HG03521 (cell line): Measurements from ENCODE around the gene CTNNA2.
"Not testable (repeated sequence)": the region's sequence is repeated elsewhere in the genome, so short reads cannot be mapped to it uniquely, and the experiment has no call there.

Experiments used
- ATAC-seq: cut with Tn5 transposase; IDR thresholded peaks from one replicate; pipeline ENCODE4 v1.9.1; 2021; ENCODE audit warnings: mild to moderate bottlenecking, moderate library complexity; ENCODE audit not compliant: unreplicated experiment

Gene CTNNA2

GRCh38 chr2:80070587-80070986, 557.7 kb downstream of the CTNNA2 start:
- ATAC-seq: no peak

- ATAC-seq: no peak
Observed at GRCh38 chr2:80071941-80072340, 559.1 kb downstream of the CTNNA2 start.

DNA sequence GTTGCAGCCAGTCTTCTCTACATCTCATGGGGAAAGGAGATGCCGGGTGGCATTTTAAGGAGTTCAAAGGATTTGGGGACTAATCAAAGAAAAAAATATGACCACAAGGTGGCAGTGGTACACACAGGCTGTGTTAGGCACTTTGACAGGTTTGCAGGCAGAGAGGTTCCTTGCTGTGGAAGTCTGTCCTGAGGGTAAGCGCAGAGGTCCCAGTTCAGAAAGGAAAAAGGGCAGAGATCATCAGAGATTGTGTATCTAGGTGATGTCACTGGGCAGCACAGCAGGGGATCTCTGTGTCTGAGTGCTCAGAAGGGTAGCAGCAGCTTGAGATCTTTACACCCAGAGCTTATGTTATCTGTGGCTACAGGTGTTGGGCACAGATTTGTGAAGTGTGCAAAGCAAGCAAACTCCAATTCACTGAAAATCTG, 560.3 kb downstream of the CTNNA2 start:
- ATAC-seq: no peak

DNA sequence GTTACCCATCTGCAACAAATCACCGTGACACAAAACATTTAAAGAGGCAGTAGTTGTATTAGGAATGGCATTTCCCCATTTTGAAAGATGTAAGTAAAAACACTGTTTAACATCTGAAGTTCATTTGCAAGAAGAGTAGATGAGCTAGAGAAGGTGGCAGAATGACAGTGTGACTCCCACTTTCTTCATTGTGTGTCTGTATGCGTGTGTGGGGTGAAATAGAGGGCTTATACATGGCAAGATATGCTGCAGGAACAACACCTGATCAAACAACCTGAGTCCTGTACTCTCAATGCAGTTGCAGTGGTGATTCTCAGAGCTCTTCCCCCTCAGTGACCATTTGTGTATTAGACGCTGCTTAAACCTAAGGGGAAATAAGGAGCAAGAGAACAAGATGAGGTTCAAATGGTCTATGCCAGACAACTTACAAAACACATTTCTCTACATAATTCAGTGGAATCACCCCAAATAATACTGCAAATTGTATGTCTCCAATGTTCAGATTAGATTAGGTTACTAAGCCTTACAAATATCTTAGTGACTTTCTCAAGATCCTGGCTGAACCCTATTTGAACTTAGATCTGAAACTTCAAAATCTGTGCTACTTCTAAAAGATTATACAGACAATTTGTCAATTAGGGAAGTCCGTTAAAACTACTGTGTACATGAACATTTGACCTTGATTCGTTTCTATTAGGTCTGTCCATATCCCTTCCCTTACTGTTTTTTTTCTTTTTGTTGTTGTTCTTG, 561.6 kb downstream of the CTNNA2 start:
- no peak for ATAC-seq

- no peak for ATAC-seq
Observed at GRCh38 chr2:80075719-80076118, 562.9 kb downstream of the CTNNA2 start.

- no peak for ATAC-seq
Observed at GRCh38 chr2:80078290-80079036, 565.6 kb downstream of the CTNNA2 start.

DNA sequence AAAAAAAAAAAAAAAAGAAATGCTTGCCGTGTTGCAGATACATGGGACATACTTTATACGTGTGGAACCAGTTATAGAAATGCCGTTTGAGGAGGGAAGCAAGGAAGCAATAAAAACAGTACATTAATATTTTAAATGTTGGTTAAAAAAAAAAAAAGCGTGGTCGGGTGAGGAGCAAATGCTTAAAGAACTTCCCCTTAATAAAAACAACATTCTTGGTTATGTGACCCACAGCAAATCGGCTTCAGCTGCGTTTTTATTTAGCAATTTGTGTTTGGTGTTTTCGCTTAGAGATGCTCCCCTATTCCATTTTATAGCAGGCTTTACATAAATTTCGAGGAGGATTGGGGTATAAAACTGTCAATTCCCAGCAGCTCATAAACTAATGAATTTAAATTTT, 568.1 kb downstream of the CTNNA2 start:
- no peak for ATAC-seq

DNA sequence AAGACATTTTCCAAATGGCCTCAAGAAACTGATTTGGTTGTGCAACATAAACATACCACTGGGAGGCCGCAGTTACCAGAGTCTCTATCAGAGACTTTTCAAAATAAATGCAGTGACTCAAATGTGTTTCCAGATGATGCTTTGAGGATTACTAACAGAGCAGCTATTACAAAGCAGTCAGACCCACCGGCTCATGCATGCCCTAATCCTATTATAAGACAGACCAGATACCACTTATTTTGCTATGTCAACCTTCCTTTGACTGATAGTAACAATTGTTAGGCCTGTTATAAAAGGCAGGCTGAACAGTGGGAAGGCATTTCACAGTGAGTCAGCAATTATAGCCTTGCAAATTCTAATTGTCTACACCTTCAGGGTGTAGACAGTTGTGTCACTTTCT, 574.0 kb downstream of the CTNNA2 start:
- ATAC-seq: no peak

- ATAC-seq: no peak
Observed at GRCh38 chr2:80091237-80091636, 578.4 kb downstream of the CTNNA2 start.

DNA sequence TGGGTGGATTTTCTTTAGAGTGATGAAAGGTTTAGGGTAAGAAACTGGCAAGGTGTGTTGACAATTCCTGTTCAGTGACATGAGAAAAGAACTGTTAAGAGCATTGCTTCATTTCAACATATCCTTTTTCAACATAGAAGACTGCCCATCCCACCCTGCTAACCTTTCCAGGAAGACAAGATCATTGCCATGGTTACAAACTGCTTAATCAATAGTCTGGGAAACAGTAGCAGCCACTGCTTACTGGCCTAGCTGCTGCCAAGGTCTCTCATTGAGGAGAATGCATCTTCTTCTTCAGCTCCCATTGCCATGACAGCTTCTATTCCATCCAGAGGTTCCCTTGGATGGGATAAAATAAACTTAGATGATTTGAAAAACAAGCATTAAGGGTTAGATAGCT, 579.6 kb downstream of the CTNNA2 start:
- no peak for ATAC-seq

DNA sequence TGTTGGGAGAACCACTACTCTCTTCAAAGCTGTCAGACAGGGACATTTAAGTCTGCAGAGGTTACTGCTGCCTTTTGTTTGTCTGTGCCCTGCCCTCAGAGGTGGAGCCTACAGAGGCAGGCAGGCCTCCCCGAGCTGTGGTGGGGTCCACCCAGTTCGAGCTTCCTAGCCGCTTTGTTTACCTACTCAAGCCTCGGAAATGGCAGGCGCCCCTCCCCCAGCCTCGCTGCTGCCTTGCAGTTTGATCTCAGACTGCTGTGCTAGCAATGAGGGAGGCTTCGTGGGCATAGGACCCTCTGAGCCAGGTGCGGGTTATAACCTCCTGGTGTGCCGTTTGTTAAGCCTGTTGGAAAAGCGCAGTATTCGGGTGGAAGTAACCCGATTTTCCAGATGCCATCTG, 585.7 kb downstream of the CTNNA2 start:
- ATAC-seq: not testable (repeated sequence)

DNA sequence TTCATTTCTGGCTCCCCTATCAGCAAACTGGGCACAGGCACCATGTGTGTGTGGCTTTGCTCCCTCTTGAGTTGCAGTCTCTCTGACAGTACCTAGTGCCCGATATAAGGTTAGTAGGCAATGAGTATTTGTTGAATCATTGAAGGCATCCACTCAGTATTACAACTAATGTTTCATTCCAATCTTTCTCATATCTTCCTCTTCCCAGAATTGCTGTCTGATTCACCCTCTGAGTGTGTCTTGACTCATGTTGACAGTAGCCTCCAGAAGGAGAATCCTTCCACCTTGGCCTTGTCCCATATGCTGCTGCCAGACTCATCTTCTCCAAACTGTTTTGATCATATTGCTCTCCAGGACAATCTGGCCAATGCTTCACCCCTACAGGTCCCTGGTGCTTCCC, 589.2 kb downstream of the CTNNA2 start:
- ATAC-seq: no peak

- no peak for ATAC-seq
Observed at GRCh38 chr2:80105015-80105640, 592.3 kb downstream of the CTNNA2 start.

- ATAC-seq: no peak
Observed at GRCh38 chr2:80111185-80111584, 598.3 kb downstream of the CTNNA2 start.

- no peak for ATAC-seq
Observed at GRCh38 chr2:80112790-80113189, 599.9 kb downstream of the CTNNA2 start.

DNA sequence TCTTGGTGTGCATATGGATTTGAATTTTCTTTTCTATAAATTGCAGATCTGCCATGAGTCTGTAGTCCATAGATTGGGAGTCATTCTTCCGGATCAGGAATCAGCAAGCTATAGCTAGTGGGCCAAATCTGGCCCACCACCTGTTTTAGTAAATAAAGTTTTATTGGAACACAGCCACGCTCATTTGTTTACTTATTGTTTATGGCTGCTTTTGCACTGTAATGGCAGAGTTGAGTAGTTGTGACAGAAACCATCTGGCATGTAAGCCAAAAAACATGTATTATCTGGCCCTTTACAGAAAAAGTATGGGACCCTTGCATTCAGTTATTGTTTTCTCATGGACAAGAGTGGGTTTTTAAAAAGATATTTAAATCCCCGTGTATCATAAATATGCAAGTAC, 600.5 kb downstream of the CTNNA2 start:
- no peak for ATAC-seq

DNA sequence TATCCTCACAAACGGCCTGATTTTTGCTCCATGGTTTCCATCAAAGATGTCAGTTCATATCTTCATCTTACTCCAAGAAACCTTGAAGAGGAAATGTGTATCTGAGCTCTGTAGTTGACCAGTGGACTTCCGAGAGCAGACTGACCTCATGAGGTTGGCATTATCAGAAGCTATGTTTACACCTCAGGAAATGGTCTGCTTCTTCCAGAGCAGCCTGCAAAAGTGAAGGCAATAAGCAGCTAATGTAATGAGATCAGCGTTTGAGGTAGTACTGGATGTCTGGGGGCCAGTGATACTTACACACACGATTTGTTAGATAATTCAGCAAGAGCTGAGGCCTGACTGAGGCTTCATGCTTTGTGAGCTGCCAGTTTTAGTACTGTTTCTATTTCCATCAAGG, 602.0 kb downstream of the CTNNA2 start:
- no peak for ATAC-seq

GRCh38 chr2:80117401-80117800, 604.5 kb downstream of the CTNNA2 start:
- no peak for ATAC-seq

GRCh38 chr2:80120866-80121265, 608.0 kb downstream of the CTNNA2 start:
- ATAC-seq: no peak

DNA sequence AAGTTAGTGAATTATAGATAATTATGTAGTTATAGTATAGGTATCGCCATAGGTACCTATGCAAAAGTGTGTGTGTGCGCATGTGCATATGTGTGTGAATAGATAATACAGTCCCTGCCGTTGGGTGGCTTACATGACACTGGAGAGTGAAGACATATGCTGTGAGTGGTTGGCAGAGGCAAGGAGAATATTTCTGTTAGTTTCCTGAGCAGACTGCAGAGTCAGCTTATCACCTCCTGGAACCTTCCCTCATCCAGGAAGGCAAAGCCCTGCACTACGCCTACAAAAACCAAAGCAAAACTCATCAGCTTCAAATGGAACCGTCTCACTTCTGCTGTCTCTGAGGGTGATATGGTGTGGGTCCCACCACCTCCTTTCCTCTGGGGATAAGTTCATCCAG, 609.8 kb downstream of the CTNNA2 start:
- no peak for ATAC-seq

- no peak for ATAC-seq
Observed at GRCh38 chr2:80126596-80127189, 613.8 kb downstream of the CTNNA2 start.

- no peak for ATAC-seq
Observed at GRCh38 chr2:80128080-80128479, 615.2 kb downstream of the CTNNA2 start.
